ENCODE data around the gene GJB6.

- TF ChIP-seq ARNTL (CRISPR knock-in tag; IDR thresholded peaks at IDR 0.05; ENCODE audit: borderline replicate concordance, low read depth): no peak
- no peak for TF ChIP-seq PATZ1 (CRISPR knock-in tag; IDR thresholded peaks at IDR 0.05; ENCODE audit: borderline replicate concordance)
- TF ChIP-seq RARB (CRISPR knock-in tag; IDR thresholded peaks at IDR 0.05): no peak
- no peak for TF ChIP-seq GLIS3 (CRISPR knock-in tag; IDR thresholded peaks at IDR 0.05)
- no peak for TF ChIP-seq ZNF565 (CRISPR knock-in tag; conservative IDR thresholded peaks at IDR 0.05; ENCODE audit: low read depth)
- TF ChIP-seq ESRRG (CRISPR knock-in tag; IDR thresholded peaks at IDR 0.05): no peak
- TF ChIP-seq PPARA (CRISPR knock-in tag; IDR thresholded peaks at IDR 0.05; ENCODE audit: borderline replicate concordance): no peak
- TF ChIP-seq ZFP30 (CRISPR knock-in tag; IDR thresholded peaks at IDR 0.05): no peak
- TF ChIP-seq TCF4 (CRISPR knock-in tag; IDR thresholded peaks at IDR 0.05; ENCODE audit: borderline replicate concordance): no peak
- no peak for TF ChIP-seq ZC3H10 (CRISPR knock-in tag; IDR thresholded peaks at IDR 0.05)
- no peak for TF ChIP-seq SNAI2 (CRISPR knock-in tag; IDR thresholded peaks at IDR 0.05)
- no peak for TF ChIP-seq BACH2 (CRISPR knock-in tag; IDR thresholded peaks at IDR 0.05; ENCODE audit: borderline replicate concordance)
Observed at GRCh38 chr13:20198781-20199180, 33.3 kb downstream of the GJB6 start.

All from SK-N-SH treated with all-trans-retinoic acid at 6 μM for 48 hours (cell line).